Stomach (tissue), 9 donors: Measurements from ENCODE around the gene NR3C1. TPM values are rescaled to one million over a fixed set of nuclear protein-coding genes. Genes with fewer than 3 reads are reported as not detected.

Experiments used
- DNase-seq, 2 donors: peaks; one replicate each; pipeline versions ENCODE4 v3.0.0 to v3.0.0-alpha.2; 2013 to 2019
- H3K27ac ChIP-seq, 5 donors: fragments of 200-600 bp in 4 of 5; sonication (generic) in 4 of 5; one replicate each; pipeline ENCODE4 v1.5.1; 2013 to 2019; ENCODE audit warnings: mild to moderate bottlenecking in 1 of 5, moderate library complexity in 1 of 5
- H3K27me3 ChIP-seq, 3 donors: fragments of 200-600 bp; sonication (generic); one replicate each; pipeline ENCODE4 v1.5.1; 2017 to 2019; ENCODE audit warnings: mixed run types in 1 of 3
- H3K36me3 ChIP-seq, 4 donors: fragments of 200-600 bp; sonication (generic); 1 replicate in 3 of 4; 2 replicates in 1 of 4; pipeline ENCODE4 v1.5.1; 2016 to 2019
- H3K4me1 ChIP-seq, 4 donors: fragments of 200-600 bp; sonication (generic); one replicate each; pipeline ENCODE4 v1.5.1; 2016 to 2019
- H3K4me3 ChIP-seq, 4 donors: fragments of 200-600 bp; sonication (generic) in 3 of 4; one replicate each; pipeline ENCODE4 v1.5.1; 2016 to 2019; ENCODE audit warnings: mild to moderate bottlenecking in 1 of 4
- H3K9me3 ChIP-seq, 4 donors: fragments of 200-600 bp; sonication (generic); one replicate each; pipeline ENCODE4 v1.5.1; 2016 to 2019
- EP300 ChIP-seq: sonication (generic); formaldehyde crosslinking; IDR thresholded peaks from one replicate; pipeline ENCODE4 v1.6.1; 2017; ENCODE audit warnings: antibody characterized with exemption
- POLR2A ChIP-seq, 4 donors: fragments of 450-650 bp; IDR thresholded peaks; one replicate each; pipeline ENCODE4 v1.6.1; 2016; ENCODE audit warnings: antibody characterized with exemption in 4 of 4, control low read depth in 2 of 4, mild to moderate bottlenecking in 1 of 4, moderate library complexity in 1 of 4
- POLR2AphosphoS5 ChIP-seq, 3 donors: sonication (generic); formaldehyde crosslinking; IDR thresholded peaks; one replicate each; pipeline ENCODE4 v1.6.1; 2016; ENCODE audit warnings: antibody characterized with exemption in 3 of 3
- WGBS, 5 donors: extraction: QIAGEN DNeasy Blood & Tissue Kit in 3 of 5; methylation state at CpG; one replicate each; pipeline versions ENCODE4 v1.1.5 to v1.1.7; 2013 to 2018; 5-methylcytosine and 5-hydroxymethylcytosine counted together
- intact Hi-C: fragments of 100-400 bp; cut with DNase I; formaldehyde crosslinking; loops from one replicate; pipeline ENCODE4 v1.15.1; 2023; ENCODE audit warnings: low total_unique reads
- polyA plus RNA-seq, 3 donors: library from polyadenylated mRNA; stranded (reverse); fragments of 200-250 nt; gene quantifications; one replicate each; pipeline ENCODE4 v1.2.3, GENCODE V29; 2013
- total RNA-seq, 5 donors: library from RNA; depleted of rRNA; stranded (reverse); fragments of >200 nt; gene quantifications; one replicate each; pipeline versions ENCODE4 v1.1.0 to v1.2.3, GENCODE V29; 2014 to 2016
- TF ChIP-seq, protein P1 (sequence below), 7 experiments: fragments of 450-650 bp in 4 of 7; fragments of 200-600 bp in 3 of 7; sonication (generic) in 3 of 7; IDR thresholded peaks; one replicate each; pipeline ENCODE4 v1.5.1; 2016 to 2019; ENCODE audit warnings: antibody characterized with exemption in 7 of 7, control low read depth in 2 of 7, mild to moderate bottlenecking in 1 of 7
- donor health status: healthy with polysubstance abuse.
- donor health status: Bipolar disorder and iron deficiency.
- donor health status: healthy.

The NR3C1 gene
- total and polyA plus RNA-seq, 8 donors, result 6.4 to 82.8 (median 15.8) TPM

DNA sequence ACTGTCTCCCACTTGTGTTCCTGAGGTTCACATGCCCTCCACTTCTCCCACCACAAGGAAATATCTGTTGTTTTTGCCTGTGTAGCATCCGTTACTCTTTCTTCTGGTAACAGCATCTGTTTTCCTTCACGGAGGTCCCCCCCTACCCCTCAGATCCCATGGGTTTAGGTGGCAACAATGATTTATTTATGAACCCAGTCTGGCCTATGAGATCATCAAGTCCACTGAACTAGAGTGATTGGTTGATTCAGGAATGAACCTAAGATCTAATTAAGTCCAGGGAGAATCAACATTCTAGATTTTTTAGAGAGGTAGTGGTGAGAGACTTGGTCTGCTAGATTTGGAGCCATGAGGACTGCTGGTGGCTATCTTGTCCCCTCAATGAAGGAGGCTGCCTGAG, 166.8 kb downstream of the NR3C1 start:
- TF ChIP-seq EP300 (no peak), POLR2AphosphoS5 (IDR thresholded peaks at IDR 0.05) (no peak), POLR2A (IDR thresholded peaks at IDR 0.05) (no peak)
- TF ChIP-seq, protein P1, sequence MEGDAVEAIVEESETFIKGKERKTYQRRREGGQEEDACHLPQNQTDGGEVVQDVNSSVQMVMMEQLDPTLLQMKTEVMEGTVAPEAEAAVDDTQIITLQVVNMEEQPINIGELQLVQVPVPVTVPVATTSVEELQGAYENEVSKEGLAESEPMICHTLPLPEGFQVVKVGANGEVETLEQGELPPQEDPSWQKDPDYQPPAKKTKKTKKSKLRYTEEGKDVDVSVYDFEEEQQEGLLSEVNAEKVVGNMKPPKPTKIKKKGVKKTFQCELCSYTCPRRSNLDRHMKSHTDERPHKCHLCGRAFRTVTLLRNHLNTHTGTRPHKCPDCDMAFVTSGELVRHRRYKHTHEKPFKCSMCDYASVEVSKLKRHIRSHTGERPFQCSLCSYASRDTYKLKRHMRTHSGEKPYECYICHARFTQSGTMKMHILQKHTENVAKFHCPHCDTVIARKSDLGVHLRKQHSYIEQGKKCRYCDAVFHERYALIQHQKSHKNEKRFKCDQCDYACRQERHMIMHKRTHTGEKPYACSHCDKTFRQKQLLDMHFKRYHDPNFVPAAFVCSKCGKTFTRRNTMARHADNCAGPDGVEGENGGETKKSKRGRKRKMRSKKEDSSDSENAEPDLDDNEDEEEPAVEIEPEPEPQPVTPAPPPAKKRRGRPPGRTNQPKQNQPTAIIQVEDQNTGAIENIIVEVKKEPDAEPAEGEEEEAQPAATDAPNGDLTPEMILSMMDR (IDR thresholded peaks at IDR 0.05), result no peak
- no peak overlapping the region for H3K27ac ChIP-seq
- intact Hi-C loops, result no loop called here
- DNase-seq, result no peak
- H3K36me3 ChIP-seq, result no peaks in the 10 kb centered on the region
- H3K4me3 ChIP-seq, result no peak overlapping the region
- no peaks in the 10 kb centered on the region for H3K27me3 ChIP-seq
- H3K4me1 ChIP-seq, result peaks cover 0 to 8% (median 0%) of the 10 kb centered on the region in 4 donors
- 87 to 94% (median 91%) methylated on average over 2 of the region's 2 CpGs for WGBS, 5 donors
- H3K9me3 ChIP-seq, result no peaks in the 10 kb centered on the region

DNA sequence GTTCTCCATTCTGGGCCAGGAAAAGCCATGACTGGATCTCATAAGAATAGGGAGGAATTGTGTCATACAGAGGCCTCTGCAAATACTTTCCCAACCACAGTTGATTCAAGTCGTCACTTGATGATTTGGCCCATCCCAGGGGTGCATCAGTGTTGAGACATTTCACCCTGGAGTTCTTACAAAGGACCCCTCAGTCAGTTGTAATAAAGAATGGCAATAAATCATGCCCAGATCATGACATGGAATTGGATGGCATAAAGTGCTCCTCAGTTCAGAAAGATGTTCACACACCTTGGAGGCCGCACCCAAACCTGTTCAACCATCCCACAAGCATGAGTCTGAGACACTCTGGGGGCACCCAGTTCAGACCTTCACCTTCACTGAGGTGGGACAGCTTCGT, 168.1 kb downstream of the NR3C1 start:
- TF ChIP-seq POLR2AphosphoS5 (IDR thresholded peaks at IDR 0.05) (no peak), EP300 (no peak), POLR2A (IDR thresholded peaks at IDR 0.05) (no peak)
- TF ChIP-seq, protein P1 (IDR thresholded peaks at IDR 0.05), result no peak
- Histone ChIP-seq H3K27me3 (no peaks in the 10 kb centered on the region), H3K9me3 (no peaks in the 10 kb centered on the region), H3K27ac (no peak overlapping the region), H3K4me3 (no peak overlapping the region), H3K36me3 (no peaks in the 10 kb centered on the region), H3K4me1 (peaks cover 0 to 8% (median 0%) of the 10 kb centered on the region in 4 donors)
- WGBS, 5 donors, result 81 to 95% (median 89%) methylated on average over 3 of the region's 3 CpGs
- DNase-seq, result no peak
- intact Hi-C loops, result no loop called here

DNA sequence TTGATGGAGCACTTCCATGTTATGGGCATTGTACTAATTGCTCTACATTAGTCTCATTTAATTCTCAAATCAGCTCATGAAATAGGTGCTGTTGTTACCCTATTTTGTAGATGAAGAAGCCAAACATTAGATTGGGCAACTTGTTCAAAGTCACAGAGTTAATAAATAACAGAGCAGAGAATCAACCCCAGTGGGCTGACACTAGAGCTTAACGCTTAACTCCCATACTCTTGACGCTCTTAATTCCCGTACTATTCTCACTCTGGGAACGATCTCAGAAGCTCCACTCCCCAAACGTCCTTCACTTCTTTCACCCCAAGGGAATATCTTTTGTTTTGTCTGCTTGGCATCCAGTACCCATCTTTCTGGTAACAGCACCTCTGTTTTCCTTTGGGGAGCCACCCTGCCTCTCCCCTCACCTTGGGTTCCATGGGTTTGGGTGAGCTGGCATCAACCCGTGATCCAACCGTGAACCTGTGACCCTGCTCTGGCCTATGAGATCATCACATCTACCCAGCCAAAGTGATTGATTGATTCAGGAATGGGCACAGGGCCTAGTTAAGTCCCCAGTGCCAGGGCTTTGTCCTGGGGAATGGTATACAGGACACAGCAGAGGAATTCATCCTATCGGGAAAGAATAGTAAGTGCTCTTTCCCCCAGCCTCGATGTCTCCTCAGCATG, 169.2 kb downstream of the NR3C1 start:
- Histone ChIP-seq H3K9me3 (no peaks in the 10 kb centered on the region), H3K27ac (no peak overlapping the region), H3K27me3 (no peaks in the 10 kb centered on the region), H3K36me3 (no peaks in the 10 kb centered on the region), H3K4me3 (no peak overlapping the region), H3K4me1 (peaks cover 0 to 14% (median 4%) of the 10 kb centered on the region in 4 donors)
- 80 to 88% (median 86%) methylated on average over 9 of the region's 9 CpGs for WGBS, 5 donors
- intact Hi-C loops, result no loop called here
- DNase-seq, result no peak
- no peak for TF ChIP-seq EP300
- no peak for TF ChIP-seq POLR2AphosphoS5 (IDR thresholded peaks at IDR 0.05)
- no peak for TF ChIP-seq POLR2A (IDR thresholded peaks at IDR 0.05)
- TF ChIP-seq, protein P1 (IDR thresholded peaks at IDR 0.05), result no peak

DNA sequence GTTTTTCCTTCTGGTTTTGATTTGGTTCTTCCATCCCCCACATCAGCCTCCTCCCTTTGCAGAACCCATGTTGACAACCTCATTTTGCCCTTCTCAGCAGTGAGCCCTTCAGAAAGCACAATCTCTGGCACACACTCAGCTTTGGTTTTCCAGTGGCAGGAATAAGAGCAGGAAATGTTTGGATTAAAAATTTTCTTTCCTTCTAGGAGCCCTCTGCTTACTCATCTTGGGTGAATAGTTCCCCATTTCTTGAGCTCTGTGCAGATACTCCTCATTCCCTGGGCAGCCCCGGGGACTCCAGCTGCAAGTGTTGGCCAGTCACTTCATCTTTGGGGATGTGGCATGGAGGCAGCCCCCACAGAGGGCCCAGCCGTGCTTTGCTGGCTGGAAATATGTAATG, 170.5 kb downstream of the NR3C1 start:
- TF ChIP-seq POLR2A (IDR thresholded peaks at IDR 0.05) (no peak), POLR2AphosphoS5 (IDR thresholded peaks at IDR 0.05) (no peak), EP300 (no peak)
- TF ChIP-seq, protein P1 (IDR thresholded peaks at IDR 0.05), result no peak
- no peak for DNase-seq
- no peaks in the 10 kb centered on the region for H3K27me3 ChIP-seq

More for the DNA sequence above, 170.5 kb downstream of the NR3C1 start:
- intact Hi-C loops, result no loop called here
- no peaks in the 10 kb centered on the region for H3K9me3 ChIP-seq
- no peak overlapping the region for H3K4me3 ChIP-seq
- H3K36me3 ChIP-seq, result no peaks in the 10 kb centered on the region
- H3K4me1 ChIP-seq, result peaks cover 0 to 15% (median 4%) of the 10 kb centered on the region in 4 donors
- H3K27ac ChIP-seq, result no peak overlapping the region
- 41 to 85% (median 72%) methylated on average over 2 of the region's 2 CpGs for WGBS, 5 donors
